Esophagus muscularis mucosa (tissue), 4 donors: ENCODE results near the gene ALG14. TPM values are rescaled to one million over a fixed set of nuclear protein-coding genes. Genes with fewer than 3 reads are reported as not detected.
A peak's percentile ranks its signal among the peaks of the same experiment; 100 is the strongest.
"Not testable (repeated sequence)": the region's sequence is repeated elsewhere in the genome, so short reads cannot be mapped to it uniquely, and the experiment has no call there.

ENCODE experiments used
- DNase-seq: peaks from one replicate; pipeline ENCODE4 v3.0.0-alpha.2; 2017; ENCODE audit errors: extremely low spot score
- H3K27ac ChIP-seq, 4 donors: fragments of 200-600 bp; sonication (generic); replicated peaks in 1 of 4; 1 replicate in 3 of 4; 2 replicates in 1 of 4; pipeline ENCODE4 v1.5.1; 2016 to 2019; ENCODE audit warnings: mild to moderate bottlenecking in 1 of 4
- H3K27me3 ChIP-seq, 4 donors: fragments of 200-600 bp; sonication (generic); one replicate each; pipeline versions ENCODE4 v1.5.1 to v1.6.0; 2016 to 2019
- H3K36me3 ChIP-seq, 4 donors: fragments of 200-600 bp; sonication (generic); one replicate each; pipeline ENCODE4 v1.5.1; 2016 to 2019
- H3K4me1 ChIP-seq, 4 donors: fragments of 200-600 bp; sonication (generic); one replicate each; pipeline ENCODE4 v1.5.1; 2016 to 2019
- H3K4me3 ChIP-seq, 4 donors: fragments of 200-600 bp; sonication (generic); 1 replicate in 2 of 4; 2 replicates in 2 of 4; pipeline ENCODE4 v1.5.1; 2016 to 2019; ENCODE audit warnings: mild to moderate bottlenecking in 4 of 4, moderate library complexity in 1 of 4
- H3K9me3 ChIP-seq, 4 donors: fragments of 200-600 bp; sonication (generic); 1 replicate in 3 of 4; 2 replicates in 1 of 4; pipeline ENCODE4 v1.5.1; 2016 to 2019
- EP300 ChIP-seq: sonication (generic); formaldehyde crosslinking; IDR thresholded peaks from one replicate; pipeline ENCODE4 v1.6.1; 2017; ENCODE audit warnings: antibody characterized with exemption
- POLR2A ChIP-seq: fragments of 450-650 bp; IDR thresholded peaks from one replicate; pipeline ENCODE4 v1.6.1; 2017; ENCODE audit warnings: antibody characterized with exemption, moderate library complexity, mild to moderate bottlenecking, low read depth
- POLR2AphosphoS5 ChIP-seq, 2 donors: sonication (generic); formaldehyde crosslinking; IDR thresholded peaks; one replicate each; pipeline ENCODE4 v1.6.1; 2017; ENCODE audit warnings: antibody characterized with exemption in 2 of 2
- WGBS: methylation state at CpG from one replicate; pipeline ENCODE4 v1.1.5; 2018; 5-methylcytosine and 5-hydroxymethylcytosine counted together
- intact Hi-C: fragments of 100-400 bp; cut with DNase I; formaldehyde crosslinking; loops from one replicate; pipeline ENCODE4 v1.15.1; 2023
- total RNA-seq, 4 donors: library from RNA; depleted of rRNA; stranded (reverse); fragments of >200 nt; gene quantifications; one replicate each; pipeline versions ENCODE4 v1.1.0 to v1.2.1, GENCODE V29; 2016
- TF ChIP-seq, protein P1 (sequence below), 3 experiments: fragments of 200-600 bp in 2 of 3; fragments of 450-650 bp in 1 of 3; sonication (generic) in 2 of 3; IDR thresholded peaks; one replicate each; pipeline ENCODE4 v1.5.1; 2017 to 2019; ENCODE audit warnings: antibody characterized with exemption in 3 of 3, mild to moderate bottlenecking in 2 of 3, moderate library complexity in 1 of 3

Gene ALG14
- total RNA-seq, 4 donors from 2014 or later = 0.52 to 0.83 (median 0.74) TPM

DNA sequence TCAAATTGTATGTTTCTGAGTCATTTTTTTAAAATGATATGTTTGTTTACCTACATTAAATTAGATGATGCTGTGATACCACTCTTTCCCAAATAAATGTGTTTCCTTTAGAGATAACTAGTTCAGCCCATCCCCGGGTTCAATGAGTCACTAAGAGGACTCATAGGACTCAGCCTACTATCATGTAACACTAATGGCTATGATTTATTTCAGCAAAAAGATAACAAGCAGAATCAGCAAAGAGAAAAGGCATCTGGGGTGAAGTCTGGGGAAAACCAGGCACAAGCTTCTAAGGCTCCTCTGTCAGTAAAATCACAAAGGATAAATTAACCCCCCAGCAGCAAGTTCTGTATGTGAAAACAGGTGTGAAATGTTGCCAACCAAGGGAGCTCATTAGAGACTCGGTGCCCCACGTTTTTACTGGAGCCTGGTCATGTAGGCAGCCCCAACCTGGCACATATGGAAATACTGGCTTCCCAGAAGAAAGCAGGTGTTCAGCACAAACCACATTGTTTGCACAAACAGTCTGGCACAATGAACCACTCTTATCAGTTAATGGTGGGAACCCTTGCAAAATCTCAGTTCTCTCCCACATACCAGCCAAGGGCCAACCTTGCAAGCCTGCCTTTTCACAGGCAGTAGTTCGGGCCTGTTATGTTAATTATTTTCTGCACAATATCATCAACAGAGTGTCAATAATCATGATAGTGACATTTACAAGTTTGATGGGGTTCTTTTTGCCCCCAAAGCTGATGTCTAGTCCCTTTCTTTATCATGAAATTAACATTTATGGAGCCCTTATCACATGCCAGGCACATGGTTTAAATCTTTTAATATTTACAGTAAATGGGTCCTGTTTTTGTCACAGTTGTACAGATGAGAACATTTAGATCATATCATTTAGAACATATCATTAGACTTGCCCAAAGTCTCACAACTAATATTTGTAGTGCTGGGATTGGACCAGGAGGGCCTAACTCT, 122.8 kb downstream of the ALG14 start:
- H3K9me3 ChIP-seq = no peaks in the 10 kb centered on the region
- no peak overlapping the region for H3K4me3 ChIP-seq
- no peak for DNase-seq
- no peak overlapping the region for H3K27ac ChIP-seq
- WGBS = 91% methylated on average over 4 of the region's 4 CpGs
- H3K27me3 ChIP-seq = no peaks in the 10 kb centered on the region
- intact Hi-C loops = no loop called here
- H3K36me3 ChIP-seq = no peaks in the 10 kb centered on the region
- TF ChIP-seq, protein P1, sequence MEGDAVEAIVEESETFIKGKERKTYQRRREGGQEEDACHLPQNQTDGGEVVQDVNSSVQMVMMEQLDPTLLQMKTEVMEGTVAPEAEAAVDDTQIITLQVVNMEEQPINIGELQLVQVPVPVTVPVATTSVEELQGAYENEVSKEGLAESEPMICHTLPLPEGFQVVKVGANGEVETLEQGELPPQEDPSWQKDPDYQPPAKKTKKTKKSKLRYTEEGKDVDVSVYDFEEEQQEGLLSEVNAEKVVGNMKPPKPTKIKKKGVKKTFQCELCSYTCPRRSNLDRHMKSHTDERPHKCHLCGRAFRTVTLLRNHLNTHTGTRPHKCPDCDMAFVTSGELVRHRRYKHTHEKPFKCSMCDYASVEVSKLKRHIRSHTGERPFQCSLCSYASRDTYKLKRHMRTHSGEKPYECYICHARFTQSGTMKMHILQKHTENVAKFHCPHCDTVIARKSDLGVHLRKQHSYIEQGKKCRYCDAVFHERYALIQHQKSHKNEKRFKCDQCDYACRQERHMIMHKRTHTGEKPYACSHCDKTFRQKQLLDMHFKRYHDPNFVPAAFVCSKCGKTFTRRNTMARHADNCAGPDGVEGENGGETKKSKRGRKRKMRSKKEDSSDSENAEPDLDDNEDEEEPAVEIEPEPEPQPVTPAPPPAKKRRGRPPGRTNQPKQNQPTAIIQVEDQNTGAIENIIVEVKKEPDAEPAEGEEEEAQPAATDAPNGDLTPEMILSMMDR (IDR thresholded peaks at IDR 0.05) = no peak
- no peak for TF ChIP-seq EP300
- TF ChIP-seq POLR2A = no peak
- no peak for TF ChIP-seq POLR2AphosphoS5 (IDR thresholded peaks at IDR 0.05)
- H3K4me1 ChIP-seq = peaks cover 10 to 24% (median 20%) of the 10 kb centered on the region in 4 donors

DNA sequence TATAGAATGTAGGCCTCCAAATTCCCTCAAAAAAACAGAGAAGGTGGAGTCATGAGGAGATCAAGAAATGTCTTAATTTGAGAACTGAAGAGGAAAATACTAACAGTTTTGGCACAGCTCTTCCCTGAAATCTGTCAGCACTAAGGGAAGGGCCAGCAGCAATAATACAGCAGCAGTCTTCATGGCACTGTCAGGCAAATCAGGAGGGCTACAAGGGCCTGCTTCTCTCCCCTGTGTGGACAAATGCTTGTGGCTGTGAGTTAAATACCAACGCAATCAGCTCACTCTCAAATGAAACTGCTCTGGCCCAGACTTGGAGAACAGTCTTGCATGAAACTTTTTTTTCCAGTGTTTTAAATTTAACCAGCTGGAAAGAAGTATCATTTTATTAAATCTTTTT, 125.3 kb downstream of the ALG14 start:
- Histone ChIP-seq H3K27me3 (no peaks in the 10 kb centered on the region), H3K9me3 (no peaks in the 10 kb centered on the region), H3K4me3 (no peak overlapping the region), H3K36me3 (no peaks in the 10 kb centered on the region), H3K27ac (peak overlapping the region in 3 of 4 donors; percentile 11 to 23 (median 19)), H3K4me1 (peaks cover 0 to 9% (median 6%) of the 10 kb centered on the region in 4 donors)
- no peak for DNase-seq
- WGBS = 73% methylated on average over 1 of the region's 1 CpG
- intact Hi-C loops = no loop called here
- TF ChIP-seq POLR2AphosphoS5 (IDR thresholded peaks at IDR 0.05) = peak in 1 of 2 donors; percentile 7
- TF ChIP-seq, protein P1 (IDR thresholded peaks at IDR 0.05) = no peak

DNA sequence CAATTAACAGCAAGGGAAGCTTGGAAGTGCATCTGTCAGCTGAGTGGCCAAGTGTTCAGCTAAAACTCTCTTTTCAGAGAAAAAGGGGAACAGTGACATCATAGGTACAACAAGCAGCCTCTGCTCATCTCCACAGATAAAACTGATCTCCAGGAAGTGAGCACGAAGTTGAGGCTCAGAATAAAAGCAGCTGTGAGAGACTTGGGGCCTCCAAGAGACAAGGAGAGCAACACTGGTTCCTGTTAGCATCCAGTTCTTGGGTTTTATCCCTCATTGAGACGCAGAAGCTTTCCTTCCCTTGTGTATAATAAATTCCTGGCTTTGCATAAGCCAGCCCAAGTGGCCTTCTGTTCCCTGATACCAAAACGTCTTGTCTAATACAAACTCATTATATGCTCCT, 125.9 kb downstream of the ALG14 start:
- Histone ChIP-seq H3K4me3 (no peak overlapping the region), H3K27ac (peak overlapping the region in 1 of 4 donors; percentile 11), H3K4me1 (peaks cover 0 to 9% (median 6%) of the 10 kb centered on the region in 4 donors), H3K36me3 (no peaks in the 10 kb centered on the region), H3K9me3 (no peaks in the 10 kb centered on the region), H3K27me3 (no peaks in the 10 kb centered on the region)
- no peak for DNase-seq
- intact Hi-C loops = no loop called here
- TF ChIP-seq EP300 = no peak
- TF ChIP-seq, protein P1 (IDR thresholded peaks at IDR 0.05) = no peak
- TF ChIP-seq POLR2AphosphoS5 (IDR thresholded peaks at IDR 0.05) = no peak
- TF ChIP-seq POLR2A = no peak
- 56% methylated on average over 3 of the region's 3 CpGs for WGBS

DNA sequence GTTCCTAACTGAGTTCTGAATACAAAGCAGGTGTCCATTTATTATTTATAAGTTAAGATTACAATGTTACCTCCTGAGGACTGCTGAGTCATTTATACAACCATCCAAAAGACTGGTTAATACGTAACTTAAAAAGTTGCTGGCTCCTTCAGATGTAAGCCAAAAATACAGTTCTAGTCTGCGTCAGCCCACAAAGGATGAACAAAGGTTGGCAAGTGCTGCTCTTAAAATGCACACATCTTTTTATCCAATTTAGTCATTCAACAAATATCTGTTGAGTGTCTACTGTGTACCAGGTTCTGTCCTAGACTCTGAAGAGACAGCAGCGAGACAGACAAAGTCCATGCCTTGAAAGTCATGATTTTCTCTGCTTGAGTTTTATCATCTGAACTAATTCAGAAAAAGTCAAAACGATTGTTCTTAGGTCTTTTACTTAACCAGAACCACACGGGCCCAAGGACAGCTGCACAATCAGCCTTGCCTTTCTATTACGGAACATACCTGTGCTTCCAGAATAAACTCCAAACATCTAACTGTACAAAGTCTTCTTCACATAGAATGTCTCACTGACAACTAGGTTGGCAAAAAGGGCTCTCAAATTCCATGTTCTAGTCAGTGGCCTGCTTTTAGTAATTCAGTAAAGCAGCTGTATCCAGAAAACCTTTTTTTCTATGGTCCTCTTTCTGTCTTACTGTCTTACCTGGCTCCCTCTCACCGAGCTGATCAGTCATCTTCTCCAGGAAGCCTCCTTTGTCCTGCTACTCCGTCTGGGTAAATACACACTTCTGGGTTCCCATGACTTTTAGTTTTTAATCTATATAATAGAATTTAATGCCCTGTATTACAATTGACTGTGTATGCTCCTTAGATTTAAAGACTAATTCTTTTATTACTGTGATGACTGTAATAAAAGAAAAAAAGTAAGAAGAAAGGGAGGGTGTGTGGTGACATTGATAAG, 130.3 kb downstream of the ALG14 start:
- H3K27me3 ChIP-seq = no peaks in the 10 kb centered on the region
- H3K9me3 ChIP-seq = no peaks in the 10 kb centered on the region
- peaks cover 0 to 5% (median 0%) of the 10 kb centered on the region in 4 donors for H3K36me3 ChIP-seq
- DNase-seq = no peak
- 78% methylated on average over 8 of the region's 8 CpGs for WGBS
- no peak for TF ChIP-seq EP300
- no peak for TF ChIP-seq POLR2A
- TF ChIP-seq POLR2AphosphoS5 (IDR thresholded peaks at IDR 0.05) = no peak
- TF ChIP-seq, protein P1 (IDR thresholded peaks at IDR 0.05) = no peak
- no peak overlapping the region for H3K4me3 ChIP-seq
- no peak overlapping the region for H3K27ac ChIP-seq
- peaks cover 4 to 19% (median 16%) of the 10 kb centered on the region in 4 donors for H3K4me1 ChIP-seq
- intact Hi-C loops = no loop called here

DNA sequence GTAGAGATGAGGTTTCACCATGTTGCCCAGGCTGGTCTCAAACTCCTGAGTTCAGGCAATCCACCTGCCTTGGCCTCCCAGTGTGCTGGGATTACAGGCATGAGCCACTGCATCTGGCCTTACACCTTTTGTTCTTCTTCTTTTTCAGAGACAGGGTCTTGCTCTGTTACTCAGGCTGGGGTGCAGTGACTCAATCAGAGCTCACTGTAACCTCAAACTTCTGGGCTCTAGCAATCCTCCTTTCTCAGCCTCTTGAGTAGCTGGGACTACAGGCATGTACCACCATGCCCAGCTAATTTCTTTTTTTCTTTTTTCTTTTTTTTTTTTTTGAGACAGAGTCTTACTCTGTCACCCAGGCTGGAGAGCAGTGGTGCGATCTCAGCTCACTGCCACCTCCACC, 131.3 kb downstream of the ALG14 start:
- intact Hi-C loops, H3K27me3 ChIP-seq, H3K4me3 ChIP-seq, H3K9me3 ChIP-seq, DNase-seq, H3K36me3 ChIP-seq, H3K27ac ChIP-seq: not testable (repeated sequence)
- WGBS = 100% methylated on average over 1 of the region's 1 CpG
- peaks cover 7 to 26% (median 22%) of the 10 kb centered on the region in 4 donors for H3K4me1 ChIP-seq
